Measurements from ENCODE around the gene ANXA2. TPM values are rescaled to one million over a fixed set of nuclear protein-coding genes. Genes with fewer than 3 reads are reported as not detected.
A peak's percentile ranks its signal among the peaks of the same experiment; 100 is the strongest.

The ANXA2 gene
- total RNA-seq, 2 donors from 2014 or later: 355 to 392 TPM

GRCh38 chr15:60392601-60392985, 5.2 kb downstream of the ANXA2 start:
- peak overlapping the region; percentile 3 for H3K27ac ChIP-seq (ENCODE audit: low read depth, low read length)
- Mint-ChIP-seq H3K27ac (peak overlapping the region; percentile 87), H3K27me3 (ENCODE audit: insufficient read depth) (peaks cover 18% of the 10 kb centered on the region), H3K9me3 (no peaks in the 10 kb centered on the region), H3K4me1 (peaks cover 65% of the 10 kb centered on the region), H3K4me3 (peak overlapping the region; percentile 13), H3K36me3 (ENCODE audit: low read depth) (peaks cover 27% of the 10 kb centered on the region)
- no peaks in the 10 kb centered on the region for H3K9me3 ChIP-seq (ENCODE audit: control insufficient read depth, low read length)
- H3K36me3 ChIP-seq (ENCODE audit: control insufficient read depth, insufficient read depth, low read length): peaks cover 54% of the 10 kb centered on the region
- no peaks in the 10 kb centered on the region for H3K27me3 ChIP-seq (ENCODE audit: control insufficient read depth, insufficient read depth, low read length, poor library complexity, severe bottlenecking)
- WGBS, 2 experiments (ENCODE audit: insufficient coverage in 1 of 2, insufficient read length in 1 of 2): 69 to 89% methylated on average over 3 of the region's 3 CpGs
- peak; percentile 46 for DNase-seq
- TF ChIP-seq CTCF (conservative IDR thresholded peaks at IDR 0.05): no peak
- peak overlapping the region; percentile 67 for H3K4me3 ChIP-seq (ENCODE audit: low read length)
- peaks cover 48% of the 10 kb centered on the region for H3K4me1 ChIP-seq (ENCODE audit: control insufficient read depth, insufficient read depth, low read length)
- peak overlapping the region; percentile 82 for H3K9ac ChIP-seq (ENCODE audit: extremely low read depth, low read length, poor library complexity, severe bottlenecking)

GRCh38 chr15:60391722-60392315, 6.0 kb downstream of the ANXA2 start:
- Mint-ChIP-seq H3K9me3 (no peaks in the 10 kb centered on the region), H3K36me3 (ENCODE audit: low read depth) (peaks cover 35% of the 10 kb centered on the region), H3K27me3 (ENCODE audit: insufficient read depth) (peaks cover 13% of the 10 kb centered on the region), H3K4me3 (no peak overlapping the region), H3K4me1 (peaks cover 66% of the 10 kb centered on the region), H3K27ac (peak overlapping the region; percentile 38)
- Histone ChIP-seq H3K36me3 (ENCODE audit: control insufficient read depth, insufficient read depth, low read length) (peaks cover 61% of the 10 kb centered on the region), H3K9ac (ENCODE audit: extremely low read depth, low read length, poor library complexity, severe bottlenecking) (peak overlapping the region; percentile 82), H3K4me1 (ENCODE audit: control insufficient read depth, insufficient read depth, low read length) (peaks cover 48% of the 10 kb centered on the region), H3K27ac (ENCODE audit: low read depth, low read length) (no peak overlapping the region), H3K9me3 (ENCODE audit: control insufficient read depth, low read length) (no peaks in the 10 kb centered on the region), H3K27me3 (ENCODE audit: control insufficient read depth, insufficient read depth, low read length, poor library complexity, severe bottlenecking) (no peaks in the 10 kb centered on the region), H3K4me3 (ENCODE audit: low read length) (peak overlapping the region; percentile 67)
- DNase-seq: peak; percentile 37
- WGBS, 2 experiments (ENCODE audit: insufficient coverage in 1 of 2, insufficient read length in 1 of 2): 33 to 34% methylated on average over 2 to 4 of the region's 4 CpGs
- no peak for TF ChIP-seq CTCF (conservative IDR thresholded peaks at IDR 0.05)

DNA sequence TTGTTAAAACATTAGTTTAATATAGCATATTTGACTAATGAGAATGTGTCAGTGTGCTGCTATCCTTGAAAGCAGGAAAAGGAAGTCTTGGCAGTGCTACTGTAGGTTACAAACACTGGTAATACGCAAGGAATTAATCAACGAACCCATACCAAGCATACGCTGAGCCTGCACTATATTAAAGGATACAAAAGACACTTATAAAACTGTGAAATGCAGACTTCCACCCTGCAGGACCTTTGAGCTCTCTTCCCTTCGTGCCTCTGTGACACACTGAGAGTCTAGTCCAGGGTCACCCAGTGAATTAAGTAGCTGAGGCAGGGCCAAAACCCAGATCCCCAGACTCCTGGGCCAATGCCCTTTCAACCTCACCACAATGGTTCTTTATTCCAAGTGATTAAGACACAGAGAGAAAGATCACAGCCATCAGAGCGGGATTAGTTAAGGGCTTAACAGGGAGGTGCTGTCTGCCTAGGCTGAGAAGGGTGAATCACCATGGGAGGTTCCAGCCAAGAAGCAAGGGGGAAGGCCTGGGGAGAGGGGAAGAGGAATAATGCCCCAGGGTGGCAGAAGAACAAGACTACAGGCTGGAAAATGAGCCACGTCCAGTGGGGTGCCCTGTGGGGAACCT, 6.8 kb downstream of the ANXA2 start:
- H3K27me3 ChIP-seq (ENCODE audit: control insufficient read depth, insufficient read depth, low read length, poor library complexity, severe bottlenecking): no peaks in the 10 kb centered on the region
- Mint-ChIP-seq H3K27me3 (ENCODE audit: insufficient read depth) (peaks cover 5% of the 10 kb centered on the region), H3K27ac (peak overlapping the region; percentile 61), H3K36me3 (ENCODE audit: low read depth) (peaks cover 36% of the 10 kb centered on the region), H3K9me3 (no peaks in the 10 kb centered on the region), H3K4me3 (no peak overlapping the region), H3K4me1 (peaks cover 62% of the 10 kb centered on the region)
- TF ChIP-seq CTCF (conservative IDR thresholded peaks at IDR 0.05): no peak
- H3K9me3 ChIP-seq (ENCODE audit: control insufficient read depth, low read length): no peaks in the 10 kb centered on the region
- WGBS, 2 experiments (ENCODE audit: insufficient coverage in 1 of 2, insufficient read length in 1 of 2): 31 to 55% methylated on average over 3 to 6 of the region's 6 CpGs
- H3K27ac ChIP-seq (ENCODE audit: low read depth, low read length): no peak overlapping the region
- H3K4me3 ChIP-seq (ENCODE audit: low read length): peak overlapping the region; percentile 67
- DNase-seq: peak; percentile 79
- peaks cover 48% of the 10 kb centered on the region for H3K4me1 ChIP-seq (ENCODE audit: control insufficient read depth, insufficient read depth, low read length)
- peaks cover 63% of the 10 kb centered on the region for H3K36me3 ChIP-seq (ENCODE audit: control insufficient read depth, insufficient read depth, low read length)
- H3K9ac ChIP-seq (ENCODE audit: extremely low read depth, low read length, poor library complexity, severe bottlenecking): peak overlapping the region; percentile 82

Measured in endodermal cell (in vitro differentiated cells).